CD14-positive monocyte (primary cell): ENCODE data around the gene ANAPC4. TPM values are rescaled to one million over a fixed set of nuclear protein-coding genes. Genes with fewer than 3 reads are reported as not detected.

Experiments
- DNase-seq, 3 donors: peaks; one replicate each; pipeline ENCODE4 v3.0.0-alpha.2; 2011 to 2022
- H2AFZ ChIP-seq: 2 replicates; pipeline ENCODE4 v1.6.0; 2012; ENCODE audit warnings: mild to moderate bottlenecking, low read depth, low read length, inconsistent platforms; ENCODE audit not compliant: insufficient read depth, poor library complexity, severe bottlenecking
- H3K27ac ChIP-seq, 2 donors: 1 replicate in 1 of 2; 2 replicates in 1 of 2; pipeline ENCODE4 v1.5.1; 2012 to 2013; ENCODE audit warnings: low read length in 2 of 2, control low read depth in 1 of 2, inconsistent platforms in 1 of 2, low read depth in 1 of 2, mild to moderate bottlenecking in 1 of 2
- H3K27me3 ChIP-seq, 2 donors: one replicate each; pipeline versions ENCODE4 v1.6.0 to v1.6.1; 2011 to 2013; ENCODE audit warnings: low read length in 2 of 2; ENCODE audit not compliant: control insufficient read depth in 2 of 2, insufficient read depth in 2 of 2
- H3K36me3 ChIP-seq, 2 donors: replicated peaks in 1 of 2; 1 replicate in 1 of 2; 2 replicates in 1 of 2; pipeline versions ENCODE4 v1.5.1 to v1.6.1; 2012 to 2013; ENCODE audit warnings: low read length in 2 of 2, control low read depth in 1 of 2, inconsistent platforms in 1 of 2, mild to moderate bottlenecking in 1 of 2; ENCODE audit not compliant: insufficient read depth in 2 of 2, control insufficient read depth in 1 of 2
- H3K4me1 ChIP-seq, 2 donors: 1 replicate in 1 of 2; 2 replicates in 1 of 2; pipeline versions ENCODE4 v1.5.1 to v1.6.1; 2012 to 2013; ENCODE audit warnings: low read length in 2 of 2, control low read depth in 1 of 2, inconsistent platforms in 1 of 2, mild to moderate bottlenecking in 1 of 2, moderate library complexity in 1 of 2; ENCODE audit not compliant: insufficient read depth in 2 of 2, control insufficient read depth in 1 of 2
- H3K4me2 ChIP-seq: replicated peaks from 2 replicates; pipeline ENCODE3; 2012; ENCODE audit warnings: low read length, moderate library complexity, mild to moderate bottlenecking; ENCODE audit not compliant: poor library complexity, severe bottlenecking; ENCODE audit errors: extremely low read depth
- H3K4me3 ChIP-seq, 3 experiments: fragments of 200-600 bp in 1 of 3; sonication (generic) in 1 of 3; replicated peaks in 1 of 3; 1 replicate in 2 of 3; 2 replicates in 1 of 3; pipeline ENCODE4 v1.5.1; 2011 to 2013; ENCODE audit warnings: low read length in 3 of 3, mild to moderate bottlenecking in 3 of 3, control low read depth in 2 of 3, low read depth in 2 of 3, inconsistent platforms in 1 of 3, moderate library complexity in 1 of 3
- H3K79me2 ChIP-seq: 2 replicates; pipeline ENCODE4 v1.6.0; 2012; ENCODE audit warnings: mild to moderate bottlenecking, control low read depth, inconsistent platforms, low read length, moderate library complexity; ENCODE audit not compliant: insufficient read depth
- H3K9ac ChIP-seq: 2 replicates; pipeline ENCODE4 v1.6.0; 2017; ENCODE audit warnings: low read length, mild to moderate bottlenecking; ENCODE audit not compliant: insufficient read depth, poor library complexity, severe bottlenecking
- H3K9me3 ChIP-seq, 2 donors: replicated peaks in 1 of 2; 1 replicate in 1 of 2; 2 replicates in 1 of 2; pipeline versions ENCODE4 v1.5.1 to v1.6.1; 2012 to 2013; ENCODE audit warnings: low read length in 2 of 2, control low read depth in 1 of 2; ENCODE audit not compliant: control insufficient read depth in 1 of 2, insufficient read depth in 1 of 2
- H4K20me1 ChIP-seq: 2 replicates; pipeline ENCODE4 v1.6.0; 2012; ENCODE audit warnings: mild to moderate bottlenecking, low read length, control low read depth, moderate library complexity; ENCODE audit not compliant: insufficient read depth
- H3K27ac Mint-ChIP-seq, 7 donors: one replicate each; pipeline ENCODE4 v1.8.0; 2020; ENCODE audit warnings: mild to moderate bottlenecking in 7 of 7, mixed read lengths in 7 of 7, moderate library complexity in 6 of 7, inconsistent platforms in 2 of 7
- H3K27me3 Mint-ChIP-seq, 3 donors: one replicate each; pipeline ENCODE4 v1.8.0; 2021 to 2022; ENCODE audit warnings: low read depth in 3 of 3, mild to moderate bottlenecking in 3 of 3, mixed read lengths in 3 of 3, moderate library complexity in 3 of 3, inconsistent platforms in 1 of 3
- H3K36me3 Mint-ChIP-seq, 2 donors: one replicate each; pipeline ENCODE4 v1.8.0; 2020; ENCODE audit warnings: mixed read lengths in 2 of 2, inconsistent platforms in 1 of 2, mild to moderate bottlenecking in 1 of 2
- H3K4me1 Mint-ChIP-seq: one replicate; pipeline ENCODE4 v1.8.0; 2020; ENCODE audit warnings: mild to moderate bottlenecking, mixed read lengths
- H3K4me3 Mint-ChIP-seq, 2 donors: one replicate each; pipeline ENCODE4 v1.8.0; 2020; ENCODE audit warnings: mild to moderate bottlenecking in 2 of 2, mixed read lengths in 2 of 2, moderate library complexity in 1 of 2
- H3K9me3 Mint-ChIP-seq, 7 donors: one replicate each; pipeline ENCODE4 v1.8.0; 2020 to 2022; ENCODE audit warnings: mixed read lengths in 7 of 7, mild to moderate bottlenecking in 6 of 7, moderate library complexity in 6 of 7, inconsistent platforms in 2 of 7
- WGBS: methylation state at CpG from one replicate; pipeline ENCODE4 v1.1.5; 2013; ENCODE audit warnings: missing lambda C conversion rate; ENCODE audit not compliant: insufficient coverage; 5-methylcytosine and 5-hydroxymethylcytosine counted together
- intact Hi-C, 2 donors: fragments of 100-400 bp; cut with micrococcal nuclease; formaldehyde crosslinking; loops; one replicate each; pipeline versions ENCODE4 v1.15.0 to v1.15.1; 2023
- polyA plus RNA-seq, 3 donors: library from polyadenylated mRNA; depleted of rRNA in 1 of 3; unstranded in 2 of 3; stranded (reverse) in 1 of 3; fragments of 300-500 nt in 2 of 3; fragments of >200 nt in 1 of 3; fragmentation: Illumina TruSeq in 2 of 3; gene quantifications; 1 replicate in 2 of 3; 2 replicates in 1 of 3; pipeline ENCODE4 v1.2.3, GENCODE V29; 2012 to 2021
- TF ChIP-seq, protein P1 (sequence below): fragments of 200-600 bp; IDR thresholded peaks from one replicate; pipeline ENCODE4 v1.8.0; 2022; ENCODE audit warnings: antibody characterized with exemption, mild to moderate bottlenecking

ANAPC4 gene
- polyA plus RNA-seq, 3 donors = 12.7 to 22.9 (median 15.1) TPM

DNA sequence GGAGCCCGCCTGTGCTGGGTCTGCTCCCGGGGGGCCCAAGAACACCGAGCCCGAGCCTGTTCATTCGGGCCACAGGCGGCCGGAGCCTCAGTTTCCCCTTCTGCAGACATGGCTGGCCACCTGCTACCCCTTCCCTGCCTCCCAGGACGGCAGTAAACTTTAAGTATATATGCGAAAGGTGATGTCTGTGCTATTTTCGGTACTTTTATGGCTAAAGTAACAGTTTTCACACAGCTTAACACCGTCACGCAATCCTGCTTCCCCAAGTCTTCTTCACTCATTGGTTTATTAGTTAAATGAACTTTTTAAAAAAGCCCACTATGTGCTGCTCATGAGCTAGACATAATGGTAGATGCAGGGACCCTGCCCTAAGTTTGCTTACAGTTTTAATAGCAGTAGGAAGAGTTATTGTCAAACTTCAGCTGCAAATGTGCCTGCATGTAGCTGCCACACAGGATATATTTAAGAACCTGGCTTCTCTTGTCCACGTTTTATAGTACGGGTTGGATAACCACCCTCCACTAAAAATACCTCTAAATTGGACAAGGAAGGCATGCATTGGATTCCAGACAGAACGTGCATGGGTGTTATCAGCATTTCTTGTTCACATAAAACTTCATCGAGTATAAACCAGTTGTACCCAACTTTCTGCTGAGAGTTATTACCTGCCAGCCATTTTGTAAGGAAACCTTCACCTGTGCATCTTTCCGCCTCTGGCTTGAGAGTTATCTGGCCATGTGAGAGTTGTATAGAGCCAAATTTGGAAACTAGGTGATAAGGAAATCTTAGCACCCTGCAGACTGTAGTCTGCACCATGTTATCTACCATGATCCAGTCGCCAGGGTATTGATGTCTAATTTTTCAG, 741 bp downstream of the ANAPC4 start:
- peaks cover 15 to 16% of the 10 kb centered on the region in 2 donors for H3K4me1 ChIP-seq
- H3K27me3 ChIP-seq = no peaks in the 10 kb centered on the region
- intact Hi-C loops = loop anchor here (5.0 to 10.0 kb wide), 3 partner anchors 63 to 213 kb away; partner anchors contain the start of genes ZCCHC4 (in 2 of the 2) and SEPSECS (in 1 of the 2)
- WGBS = 33% methylated on average over 6 of the region's 18 CpGs
- Mint-ChIP-seq H3K36me3 (peaks cover 15 to 21% of the 10 kb centered on the region in 2 donors), H3K27me3 (peaks cover 0 to 9% (median 2%) of the 10 kb centered on the region in 3 donors), H3K4me3 (peak overlapping the region; percentile 86 to 96), H3K9me3 (peaks cover 0 to 6% (median 0%) of the 10 kb centered on the region in 7 donors), H3K4me1 (peaks cover 6% of the 10 kb centered on the region), H3K27ac (peak overlapping the region; percentile 58 to 88 (median 77))
- DNase-seq = no peak
- peaks cover 26% of the 10 kb centered on the region for H3K79me2 ChIP-seq
- H2AFZ ChIP-seq = peak overlapping the region; percentile 99
- H3K4me2 ChIP-seq = peak overlapping the region; percentile 97
- H4K20me1 ChIP-seq = peaks cover 5% of the 10 kb centered on the region
- H3K9me3 ChIP-seq = no peaks in the 10 kb centered on the region
- peak overlapping the region; percentile 94 to 97 (median 96) for H3K4me3 ChIP-seq
- peak overlapping the region; percentile 85 for H3K9ac ChIP-seq
- peak overlapping the region; percentile 26 to 77 for H3K27ac ChIP-seq
- TF ChIP-seq, protein P1, sequence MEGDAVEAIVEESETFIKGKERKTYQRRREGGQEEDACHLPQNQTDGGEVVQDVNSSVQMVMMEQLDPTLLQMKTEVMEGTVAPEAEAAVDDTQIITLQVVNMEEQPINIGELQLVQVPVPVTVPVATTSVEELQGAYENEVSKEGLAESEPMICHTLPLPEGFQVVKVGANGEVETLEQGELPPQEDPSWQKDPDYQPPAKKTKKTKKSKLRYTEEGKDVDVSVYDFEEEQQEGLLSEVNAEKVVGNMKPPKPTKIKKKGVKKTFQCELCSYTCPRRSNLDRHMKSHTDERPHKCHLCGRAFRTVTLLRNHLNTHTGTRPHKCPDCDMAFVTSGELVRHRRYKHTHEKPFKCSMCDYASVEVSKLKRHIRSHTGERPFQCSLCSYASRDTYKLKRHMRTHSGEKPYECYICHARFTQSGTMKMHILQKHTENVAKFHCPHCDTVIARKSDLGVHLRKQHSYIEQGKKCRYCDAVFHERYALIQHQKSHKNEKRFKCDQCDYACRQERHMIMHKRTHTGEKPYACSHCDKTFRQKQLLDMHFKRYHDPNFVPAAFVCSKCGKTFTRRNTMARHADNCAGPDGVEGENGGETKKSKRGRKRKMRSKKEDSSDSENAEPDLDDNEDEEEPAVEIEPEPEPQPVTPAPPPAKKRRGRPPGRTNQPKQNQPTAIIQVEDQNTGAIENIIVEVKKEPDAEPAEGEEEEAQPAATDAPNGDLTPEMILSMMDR = no peak
- peaks cover 14 to 32% of the 10 kb centered on the region in 2 donors for H3K36me3 ChIP-seq

DNA sequence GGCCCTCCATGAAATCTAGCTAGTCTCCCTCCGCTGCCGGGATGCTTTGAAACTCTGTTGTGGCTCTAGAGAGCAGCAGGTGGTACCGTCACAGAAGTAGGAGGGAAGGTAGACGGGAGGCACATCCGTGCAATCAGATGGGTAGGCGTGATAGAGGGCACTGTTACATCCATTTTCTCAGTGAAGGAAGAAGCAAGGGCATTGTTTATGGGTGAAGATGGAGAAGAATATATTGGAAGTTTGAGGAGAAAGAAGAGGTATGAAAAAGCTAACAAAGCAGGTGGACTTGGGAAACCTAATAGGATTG, 1.3 kb downstream of the ANAPC4 start:
- Mint-ChIP-seq H3K9me3 (peaks cover 0 to 6% (median 0%) of the 10 kb centered on the region in 7 donors), H3K4me3 (no peak overlapping the region), H3K27me3 (peaks cover 0 to 9% (median 2%) of the 10 kb centered on the region in 3 donors), H3K36me3 (peaks cover 19 to 26% of the 10 kb centered on the region in 2 donors), H3K27ac (no peak overlapping the region), H3K4me1 (peaks cover 6% of the 10 kb centered on the region)
- Histone ChIP-seq H3K9me3 (no peaks in the 10 kb centered on the region), H4K20me1 (peaks cover 5% of the 10 kb centered on the region), H3K27ac (no peak overlapping the region), H3K27me3 (no peaks in the 10 kb centered on the region), H3K4me3 (peak overlapping the region in 1 of 3 experiments; percentile 97), H3K36me3 (peaks cover 19 to 37% of the 10 kb centered on the region in 2 donors), H2AFZ (peak overlapping the region; percentile 99), H3K79me2 (peaks cover 26% of the 10 kb centered on the region), H3K4me1 (peaks cover 15 to 16% of the 10 kb centered on the region in 2 donors), H3K4me2 (peak overlapping the region; percentile 97), H3K9ac (no peak overlapping the region)
- WGBS = 99% methylated on average over 6 of the region's 6 CpGs
- intact Hi-C loops = loop anchor here (5.0 to 10.0 kb wide), 3 partner anchors 64 to 214 kb away; partner anchors contain the start of genes ZCCHC4 (in 2 of the 2) and SEPSECS (in 1 of the 2)
- no peak for DNase-seq
- TF ChIP-seq, protein P1 = no peak
